ENCODE results near the gene BEX3. TPM values are rescaled to one million over a fixed set of nuclear protein-coding genes. Genes with fewer than 3 reads are reported as not detected.
"Not testable (repeated sequence)": the region's sequence is repeated elsewhere in the genome, so short reads cannot be mapped to it uniquely, and the experiment has no call there.

The BEX3 gene
- total RNA-seq, 1 donor from 2014 or later: 83.2 TPM

DNA sequence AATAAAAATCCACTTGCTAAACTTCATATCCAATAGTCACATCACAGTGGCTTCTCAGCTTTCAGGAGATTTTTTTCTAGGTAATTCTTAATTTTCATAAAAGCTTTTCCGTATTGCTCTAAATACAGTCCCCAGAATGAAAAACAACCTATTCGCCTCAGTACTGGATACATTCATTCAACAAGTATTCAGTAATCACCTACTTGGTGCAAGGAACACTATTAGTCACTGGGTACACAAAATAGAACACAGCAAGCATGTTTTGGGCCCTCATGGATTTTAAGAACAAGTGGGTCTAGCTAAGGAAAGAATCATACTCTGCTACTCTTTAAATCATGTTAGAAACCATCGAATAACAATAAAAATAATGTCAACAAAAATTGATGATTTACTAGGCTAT is 2.8 kb upstream of the BEX3 start:
- DNase-seq (ENCODE audit: low spot score) (no peak), ATAC-seq (no peak)
- intact Hi-C loops (cut with DNase I): no loop called here

- peak; percentile 63 for ATAC-seq
- peak; percentile 62 for DNase-seq (ENCODE audit: low spot score)
- intact Hi-C loops (cut with DNase I): no loop called here
These were observed 614 bp downstream of the BEX3 start for GRCh38 chrX:103376979-103377324.

- DNase-seq (ENCODE audit: low spot score): no peak
- ATAC-seq: no peak
- intact Hi-C loops (cut with DNase I): no loop called here
These were observed 2.7 kb downstream of the BEX3 start for GRCh38 chrX:103378990-103379389.

DNA sequence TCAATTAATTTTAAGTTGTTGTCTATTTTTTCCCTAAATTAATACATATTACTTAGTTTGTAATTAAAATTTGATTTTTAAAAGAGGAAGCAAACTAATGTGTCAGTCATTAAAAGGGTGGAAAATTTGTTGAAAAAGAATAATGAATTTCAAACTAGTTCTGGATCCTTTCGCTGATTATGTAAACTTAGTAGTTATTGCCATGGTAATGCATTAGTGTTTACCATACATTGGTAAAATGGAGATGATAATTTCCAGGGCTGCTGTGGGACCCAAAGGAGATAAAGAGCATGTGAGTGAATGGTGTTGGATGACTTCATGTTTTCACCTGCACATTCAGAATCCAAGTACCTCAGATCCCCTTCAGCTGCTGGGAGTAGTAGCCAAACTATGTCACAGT is 6.5 kb downstream of the BEX3 start:
- ATAC-seq (no peak), DNase-seq (ENCODE audit: low spot score) (no peak)
- intact Hi-C loops (cut with DNase I): no loop called here

- intact Hi-C loops (cut with DNase I): no loop called here
- no peak for ATAC-seq
- no peak for DNase-seq (ENCODE audit: low spot score)
These were observed 8.3 kb downstream of the BEX3 start for GRCh38 chrX:103384672-103385071.

DNA sequence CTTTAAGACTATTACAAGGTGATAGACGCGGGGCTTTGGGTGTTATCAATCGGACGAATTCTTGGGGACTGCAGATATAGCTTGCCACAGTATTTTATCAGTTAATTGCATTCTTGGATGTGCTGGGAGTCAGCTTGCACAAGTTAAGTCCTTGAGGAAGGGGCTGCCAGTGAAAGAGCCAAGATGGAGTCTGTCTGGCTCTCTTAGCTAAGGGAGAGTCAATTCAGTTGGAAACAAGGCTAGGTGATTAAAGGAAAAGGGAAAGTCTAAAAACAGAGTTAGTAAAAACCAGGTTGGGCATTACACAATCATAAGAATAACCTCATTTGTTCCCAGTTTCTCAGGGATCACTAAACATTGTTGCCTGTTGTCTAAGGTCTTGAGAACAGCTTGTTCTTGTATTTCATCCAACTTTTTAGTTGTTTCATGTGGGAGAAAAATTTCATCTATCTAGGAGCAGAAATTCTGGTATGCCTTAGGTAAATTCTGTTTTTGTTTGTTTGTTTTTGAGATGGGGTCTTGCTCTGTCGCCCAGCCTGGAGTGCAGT is 9.0 kb downstream of the BEX3 start:
- peak; percentile 78 for ATAC-seq
- DNase-seq (ENCODE audit: low spot score); intact Hi-C loops (cut with DNase I): not testable (repeated sequence)

GRCh38 chrX:103386332-103386731 is 10.0 kb downstream of the BEX3 start:
- ATAC-seq (no peak), DNase-seq (ENCODE audit: low spot score) (no peak)

GRCh38 chrX:103393487-103393886 is 17.1 kb downstream of the BEX3 start:
- DNase-seq (ENCODE audit: low spot score) (no peak), ATAC-seq (no peak)
- intact Hi-C loops (cut with DNase I): no loop called here

More at GRCh38 chrX:103386332-103386731, 10.0 kb downstream of the BEX3 start:
- intact Hi-C loops (cut with DNase I): no loop called here

DNA sequence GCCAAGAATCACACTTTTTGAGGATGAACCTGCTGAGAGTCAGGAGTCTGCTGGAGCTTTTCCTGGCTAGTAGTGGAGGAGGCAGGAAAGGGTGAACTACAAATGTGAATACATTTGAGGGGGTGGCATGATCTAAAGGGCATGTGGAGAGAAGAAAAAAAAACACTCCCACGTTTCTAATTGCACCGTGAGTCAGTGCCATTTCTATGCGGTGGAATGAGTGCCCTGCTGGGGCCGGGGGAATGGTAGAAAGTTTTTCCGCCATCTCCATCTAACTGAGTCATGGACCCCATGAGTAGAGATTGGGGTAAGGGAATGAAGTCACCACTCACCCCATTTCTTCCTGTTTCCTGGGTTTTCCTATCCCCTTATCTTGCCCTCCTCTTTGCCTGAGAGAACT is 19.8 kb downstream of the BEX3 start:
- DNase-seq (ENCODE audit: low spot score): no peak
- no peak for ATAC-seq
- intact Hi-C loops (cut with DNase I): no loop called here

GRCh38 chrX:103396660-103397059 is 20.3 kb downstream of the BEX3 start:
- ATAC-seq: no peak
- DNase-seq (ENCODE audit: low spot score): no peak
- intact Hi-C loops (cut with DNase I): no loop called here

GRCh38 chrX:103397707-103398106 is 21.4 kb downstream of the BEX3 start:
- no peak for ATAC-seq

DNA sequence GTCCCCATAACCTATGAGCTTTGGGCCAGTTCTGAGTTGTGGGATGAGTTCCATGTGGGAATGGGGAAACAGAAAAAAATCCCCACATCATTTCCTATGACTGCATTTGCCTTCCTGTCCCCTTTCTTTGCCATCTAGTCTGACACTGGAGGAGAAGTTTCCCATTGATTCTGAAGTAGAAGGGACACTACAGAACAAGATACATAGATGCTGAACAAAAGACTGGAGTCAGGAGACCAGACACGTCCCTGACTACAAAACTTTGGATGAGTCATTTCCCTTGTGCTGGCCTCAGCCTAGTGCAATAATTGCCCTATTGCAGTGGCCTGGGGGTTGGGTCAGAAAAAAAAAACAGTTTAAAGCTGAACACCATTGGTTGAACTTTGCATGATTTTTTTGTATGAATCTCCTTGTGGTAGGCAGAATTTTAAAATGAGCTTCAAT is 22.1 kb downstream of the BEX3 start:
- DNase-seq (ENCODE audit: low spot score) (no peak), ATAC-seq (no peak)
- intact Hi-C loops (cut with DNase I): no loop called here

More at GRCh38 chrX:103397707-103398106, 21.4 kb downstream of the BEX3 start:
- no peak for DNase-seq (ENCODE audit: low spot score)
- intact Hi-C loops (cut with DNase I): no loop called here

- intact Hi-C loops (cut with DNase I): no loop called here
- DNase-seq (ENCODE audit: low spot score) (no peak), ATAC-seq (no peak)
These were observed 23.4 kb downstream of the BEX3 start for GRCh38 chrX:103399744-103400143.

- ATAC-seq: no peak
- intact Hi-C loops (cut with DNase I): no loop called here
- DNase-seq (ENCODE audit: low spot score): no peak
These were observed 24.6 kb downstream of the BEX3 start for GRCh38 chrX:103400931-103401330.

GRCh38 chrX:103404231-103405008 is 28.1 kb downstream of the BEX3 start:
- intact Hi-C loops (cut with DNase I): no loop called here
- ATAC-seq (peak; percentile 92), DNase-seq (ENCODE audit: low spot score) (peak; percentile 74)

GRCh38 chrX:103405009-103405333 is 28.6 kb downstream of the BEX3 start:
- no peak for ATAC-seq
- no peak for DNase-seq (ENCODE audit: low spot score)
- intact Hi-C loops (cut with DNase I): no loop called here

- ATAC-seq (no peak), DNase-seq (ENCODE audit: low spot score) (no peak)
- intact Hi-C loops (cut with DNase I): no loop called here
These were observed 29.9 kb downstream of the BEX3 start for GRCh38 chrX:103406256-103406655.

DNA sequence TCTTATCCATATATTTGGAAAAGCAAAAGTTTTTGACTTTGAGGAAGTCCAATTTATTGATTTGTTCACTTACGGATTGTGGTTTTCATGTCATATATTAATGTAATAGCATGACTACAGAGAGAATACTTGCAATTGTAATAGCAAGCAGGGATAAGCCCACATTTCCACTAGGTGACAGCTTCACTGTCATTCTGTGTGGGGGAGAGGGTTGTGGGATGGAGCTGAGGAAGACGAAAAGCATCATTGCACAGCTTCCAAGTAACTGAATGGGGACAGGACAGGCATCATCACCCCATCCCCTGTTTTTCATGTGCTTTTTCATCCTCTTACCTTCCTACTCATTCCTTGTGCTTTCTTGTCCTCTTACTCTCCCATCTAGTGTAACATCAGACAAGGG is 31.4 kb downstream of the BEX3 start:
- intact Hi-C loops (cut with DNase I): no loop called here
- DNase-seq (ENCODE audit: low spot score) (no peak), ATAC-seq (no peak)

GRCh38 chrX:103411721-103412120 is 35.4 kb downstream of the BEX3 start:
- ATAC-seq; intact Hi-C loops (cut with DNase I); DNase-seq (ENCODE audit: low spot score): not testable (repeated sequence)

- intact Hi-C loops (cut with DNase I): no loop called here
- ATAC-seq (no peak), DNase-seq (ENCODE audit: low spot score) (no peak)
These were observed 37.5 kb downstream of the BEX3 start for GRCh38 chrX:103413705-103414387.

Data from sciatic nerve (tissue), 2 donors.